Epithelial cell of proximal tubule (primary cell): ENCODE measurements around the gene TRIM10. TPM values are rescaled to one million over a fixed set of nuclear protein-coding genes. Genes with fewer than 3 reads are reported as not detected.
"Not testable (repeated sequence)": the region's sequence is repeated elsewhere in the genome, so short reads cannot be mapped to it uniquely, and the experiment has no call there.

Experiments
- DNase-seq: peaks from one replicate; pipeline ENCODE4 v3.0.0-alpha.2; 2011; ENCODE audit warnings: low read depth
- H3K4me3 ChIP-seq: 2 replicates; pipeline ENCODE4 v1.5.1; 2011; ENCODE audit warnings: low read depth, mild to moderate bottlenecking, low read length
- CTCF ChIP-seq: conservative IDR thresholded peaks from 2 replicates; pipeline ENCODE4 v1.5.1; 2012; ENCODE audit warnings: low read depth, mild to moderate bottlenecking, low read length
- total RNA-seq: library from RNA; depleted of rRNA; stranded (reverse); fragments of >200 nt; gene quantifications from 2 replicates; pipeline ENCODE4 v1.2.3, GENCODE V29; 2015

TRIM10 gene
- total RNA-seq, 1 donor from 2014 or later, result not detected

DNA sequence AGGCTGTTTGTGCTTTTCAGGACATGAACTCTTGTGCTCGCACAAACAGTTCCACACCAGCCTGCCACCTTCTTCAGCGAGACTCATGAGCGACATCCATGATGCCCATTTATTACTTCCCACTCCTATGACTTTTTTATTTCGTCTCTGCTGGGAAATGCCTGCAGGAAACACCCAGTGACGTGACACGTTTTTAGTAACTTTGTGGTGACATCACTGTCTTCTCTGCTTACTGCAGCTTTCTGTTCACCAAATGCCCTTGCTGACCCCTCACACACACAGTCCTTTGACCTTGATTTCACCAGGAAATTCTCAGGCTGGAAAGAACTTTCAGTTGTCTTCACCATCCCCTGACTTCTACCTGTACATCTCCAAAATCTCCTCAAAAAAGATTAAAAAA lies 16.2 kb downstream of the TRIM10 start:
- no peak for DNase-seq
- TF ChIP-seq CTCF, result no peak
- H3K4me3 ChIP-seq, result no peak overlapping the region

DNA sequence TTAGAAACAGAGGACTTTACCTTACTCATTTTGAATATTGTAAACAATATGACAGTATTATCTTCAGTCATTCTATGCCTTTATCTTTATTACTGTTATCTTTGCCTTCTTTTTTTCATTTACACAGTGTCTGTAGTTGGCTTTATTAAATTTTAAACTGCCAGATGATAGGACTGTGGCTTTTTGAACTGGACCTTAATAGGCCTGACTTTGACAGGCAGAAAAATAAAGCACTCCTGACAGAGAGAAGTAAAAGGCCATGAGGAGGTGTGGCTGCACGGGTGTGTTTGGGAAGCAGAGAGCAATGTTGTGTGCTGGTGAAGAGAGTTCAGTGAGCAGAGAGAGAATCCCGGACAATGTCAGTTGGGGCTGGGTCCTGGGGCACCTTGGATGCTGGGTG lies 17.2 kb downstream of the TRIM10 start:
- no peak for TF ChIP-seq CTCF
- no peak overlapping the region for H3K4me3 ChIP-seq
- DNase-seq, result no peak

DNA sequence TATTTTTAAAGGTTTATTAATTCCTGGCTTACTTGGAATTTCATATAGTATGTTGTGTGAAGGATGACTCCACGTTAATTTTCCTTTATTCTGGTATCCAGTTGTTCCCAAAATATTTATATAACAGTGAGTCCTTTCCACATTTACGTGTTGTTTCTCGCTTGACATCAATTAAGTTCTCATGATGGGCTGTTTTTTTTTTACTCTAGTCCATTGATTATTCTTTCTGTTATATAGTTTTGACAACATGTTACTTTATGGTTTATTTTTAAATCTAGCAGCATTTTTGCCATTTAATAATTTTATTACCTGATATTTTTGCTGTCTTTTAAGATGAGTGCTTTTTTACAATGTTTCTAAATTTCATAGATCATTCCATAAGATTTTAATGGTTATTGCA lies 18.3 kb downstream of the TRIM10 start:
- no peak overlapping the region for H3K4me3 ChIP-seq
- DNase-seq, result no peak
- no peak for TF ChIP-seq CTCF

- not testable (repeated sequence) for DNase-seq, H3K4me3 ChIP-seq
These were observed 20.8 kb downstream of the TRIM10 start for GRCh38 chr6:30140240-30140639.

GRCh38 chr6:30136570-30137286 lies 24.3 kb downstream of the TRIM10 start:
- no peak for DNase-seq
- no peak overlapping the region for H3K4me3 ChIP-seq
- no peak for TF ChIP-seq CTCF

DNA sequence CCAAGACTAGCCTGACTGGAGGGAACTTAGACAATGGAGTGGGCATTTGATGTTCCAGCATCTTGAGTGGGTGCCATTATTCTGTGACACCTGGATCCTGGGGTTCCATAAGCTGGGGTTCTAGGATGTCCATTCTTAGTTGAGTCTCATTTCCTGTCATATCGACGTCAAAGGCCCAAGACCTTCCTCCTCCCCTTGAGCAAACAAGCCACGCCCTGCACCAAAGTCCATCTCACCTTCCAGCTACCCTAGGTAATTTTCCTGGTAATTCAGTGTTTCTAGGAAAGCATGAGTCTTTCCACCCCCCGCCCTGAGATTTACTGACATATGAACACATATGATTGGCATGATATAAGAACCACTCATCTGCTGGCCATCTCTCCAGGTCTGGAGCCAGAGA lies 25.3 kb downstream of the TRIM10 start, which contains the start of gene TRIM40:
Gene TRIM40 (plus strand): TSS at position 384 of the 400 bp plus-strand sequence. CDS start 897 bp downstream, outside the sequence.
- DNase-seq, result no peak
- no peak for TF ChIP-seq CTCF
- H3K4me3 ChIP-seq, result no peak within 1 kb of the TSS

- TF ChIP-seq CTCF, result no peak
- no peak overlapping the region for H3K4me3 ChIP-seq
- no peak for DNase-seq
These were observed 25.9 kb downstream of the TRIM10 start for GRCh38 chr6:30135147-30135546.
